Adrenal gland (tissue), 12 donors: ENCODE results near the gene PAEP. TPM values are rescaled to one million over a fixed set of nuclear protein-coding genes. Genes with fewer than 3 reads are reported as not detected.
A peak's percentile ranks its signal among the peaks of the same experiment; 100 is the strongest.

Source experiments
- DNase-seq, 7 donors: peaks; one replicate each; pipeline ENCODE4 v3.0.0-alpha.2; 2019 to 2020
- H3K27ac ChIP-seq, 5 donors: fragments of 200-600 bp; sonication (generic) in 4 of 5; 1 replicate in 3 of 5; 2 replicates in 2 of 5; pipeline versions ENCODE4 v1.5.1 to v1.8.0; 2016 to 2020; ENCODE audit warnings: mild to moderate bottlenecking in 1 of 5
- H3K27me3 ChIP-seq: fragments of 200-600 bp; 2 replicates; pipeline ENCODE4 v1.8.0; 2021
- H3K36me3 ChIP-seq, 2 donors: fragments of 200-600 bp; replicated peaks in 1 of 2; 1 replicate in 1 of 2; 2 replicates in 1 of 2; pipeline versions ENCODE4 v1.5.1 to v1.8.0; 2018 to 2022
- H3K4me1 ChIP-seq, 2 donors: fragments of 200-600 bp; replicated peaks in 1 of 2; 1 replicate in 1 of 2; 2 replicates in 1 of 2; pipeline versions ENCODE4 v1.5.1 to v1.8.0; 2018 to 2021
- H3K4me3 ChIP-seq, 4 donors: fragments of 200-600 bp; sonication (generic) in 3 of 4; one replicate each; pipeline ENCODE4 v1.5.1; 2016 to 2018
- H3K9me3 ChIP-seq, 3 donors: fragments of 200-600 bp; sonication (generic) in 1 of 3; replicated peaks in 1 of 3; 1 replicate in 2 of 3; 2 replicates in 1 of 3; pipeline versions ENCODE4 v1.5.1 to v1.8.0; 2016 to 2021
- POLR2A ChIP-seq, 2 donors: fragments of 450-650 bp; IDR thresholded peaks; one replicate each; pipeline ENCODE4 v1.6.1; 2017; ENCODE audit warnings: antibody characterized with exemption in 2 of 2, mild to moderate bottlenecking in 2 of 2, moderate library complexity in 1 of 2
- WGBS, 4 donors: extraction: QIAGEN DNeasy Blood & Tissue Kit in 2 of 4; methylation state at CpG; one replicate each; pipeline versions ENCODE4 v1.1.5 to v1.1.7; 2013 to 2017; 5-methylcytosine and 5-hydroxymethylcytosine counted together
- intact Hi-C, 2 donors: fragments of 100-400 bp; cut with DNase I; formaldehyde crosslinking; loops; one replicate each; pipeline versions ENCODE4 v1.14.1 to v1.15.0; 2022 to 2023
- polyA plus RNA-seq, 3 donors: library from polyadenylated mRNA; stranded (reverse); fragments of 200-250 nt in 2 of 3; fragments of 350-450 nt in 1 of 3; fragmentation: Illumina TruSeq in 1 of 3; extraction: RNeasy Lipid Tissue Mini Kit (QIAGEN cat#74804) in 1 of 3; gene quantifications; one replicate each; pipeline ENCODE4 v1.2.3, GENCODE V29; 2013 to 2014
- total RNA-seq, 9 donors: library from RNA; depleted of rRNA in 4 of 9; stranded (reverse); fragments of >200 nt in 4 of 9; fragments of 120-200 nt in 1 of 9; fragmentation: NEBNext Ultra II Directional in 1 of 9; extraction: Animal tissue kit (Norgen Biotek cat#: 25700) in 1 of 9; gene quantifications; one replicate each; pipeline versions ENCODE4 v1.1.0 to v1.2.4, GENCODE V29; 2013 to 2023
- TF ChIP-seq, protein P1 (sequence below), 6 experiments: fragments of 450-650 bp in 4 of 6; fragments of 200-600 bp in 2 of 6; sonication (generic) in 1 of 6; IDR thresholded peaks; 1 replicate in 5 of 6; 2 replicates in 1 of 6; pipeline versions ENCODE4 v1.5.1 to v1.8.0; 2016 to 2021; ENCODE audit warnings: antibody characterized with exemption in 6 of 6, mild to moderate bottlenecking in 2 of 6, moderate library complexity in 1 of 6
- donor health status: healthy with polysubstance abuse.
- donor health status: Bipolar disorder and iron deficiency.
- donor health status: DM: yes; HTN: yes; CAD: no.
- donor health status: DM: no; HTN: no; CAD: no.
- donor health status: DM: no; HTN: no; CAD: no.
- donor health status: DM: yes; HTN: yes; CAD: no.

The PAEP gene
- total and polyA plus RNA-seq, 12 donors: 0.17 TPM; not detected in 11

GRCh38 chr9:135519179-135519971 lies 42.2 kb upstream of the PAEP start:
- intact Hi-C loops: no loop called here
- DNase-seq: peak in 1 of 7 donors; percentile 15
- no peaks in the 10 kb centered on the region for H3K4me1 ChIP-seq
- H3K36me3 ChIP-seq: no peaks in the 10 kb centered on the region
- H3K27ac ChIP-seq: no peak overlapping the region
- H3K9me3 ChIP-seq: no peaks in the 10 kb centered on the region
- no peak overlapping the region for H3K4me3 ChIP-seq
- WGBS, 4 donors: 90 to 93% (median 93%) methylated on average over 10 of the region's 10 CpGs
- no peaks in the 10 kb centered on the region for H3K27me3 ChIP-seq
- TF ChIP-seq POLR2A (IDR thresholded peaks at IDR 0.05): no peak
- TF ChIP-seq, protein P1, sequence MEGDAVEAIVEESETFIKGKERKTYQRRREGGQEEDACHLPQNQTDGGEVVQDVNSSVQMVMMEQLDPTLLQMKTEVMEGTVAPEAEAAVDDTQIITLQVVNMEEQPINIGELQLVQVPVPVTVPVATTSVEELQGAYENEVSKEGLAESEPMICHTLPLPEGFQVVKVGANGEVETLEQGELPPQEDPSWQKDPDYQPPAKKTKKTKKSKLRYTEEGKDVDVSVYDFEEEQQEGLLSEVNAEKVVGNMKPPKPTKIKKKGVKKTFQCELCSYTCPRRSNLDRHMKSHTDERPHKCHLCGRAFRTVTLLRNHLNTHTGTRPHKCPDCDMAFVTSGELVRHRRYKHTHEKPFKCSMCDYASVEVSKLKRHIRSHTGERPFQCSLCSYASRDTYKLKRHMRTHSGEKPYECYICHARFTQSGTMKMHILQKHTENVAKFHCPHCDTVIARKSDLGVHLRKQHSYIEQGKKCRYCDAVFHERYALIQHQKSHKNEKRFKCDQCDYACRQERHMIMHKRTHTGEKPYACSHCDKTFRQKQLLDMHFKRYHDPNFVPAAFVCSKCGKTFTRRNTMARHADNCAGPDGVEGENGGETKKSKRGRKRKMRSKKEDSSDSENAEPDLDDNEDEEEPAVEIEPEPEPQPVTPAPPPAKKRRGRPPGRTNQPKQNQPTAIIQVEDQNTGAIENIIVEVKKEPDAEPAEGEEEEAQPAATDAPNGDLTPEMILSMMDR (IDR thresholded peaks at IDR 0.05): no peak

DNA sequence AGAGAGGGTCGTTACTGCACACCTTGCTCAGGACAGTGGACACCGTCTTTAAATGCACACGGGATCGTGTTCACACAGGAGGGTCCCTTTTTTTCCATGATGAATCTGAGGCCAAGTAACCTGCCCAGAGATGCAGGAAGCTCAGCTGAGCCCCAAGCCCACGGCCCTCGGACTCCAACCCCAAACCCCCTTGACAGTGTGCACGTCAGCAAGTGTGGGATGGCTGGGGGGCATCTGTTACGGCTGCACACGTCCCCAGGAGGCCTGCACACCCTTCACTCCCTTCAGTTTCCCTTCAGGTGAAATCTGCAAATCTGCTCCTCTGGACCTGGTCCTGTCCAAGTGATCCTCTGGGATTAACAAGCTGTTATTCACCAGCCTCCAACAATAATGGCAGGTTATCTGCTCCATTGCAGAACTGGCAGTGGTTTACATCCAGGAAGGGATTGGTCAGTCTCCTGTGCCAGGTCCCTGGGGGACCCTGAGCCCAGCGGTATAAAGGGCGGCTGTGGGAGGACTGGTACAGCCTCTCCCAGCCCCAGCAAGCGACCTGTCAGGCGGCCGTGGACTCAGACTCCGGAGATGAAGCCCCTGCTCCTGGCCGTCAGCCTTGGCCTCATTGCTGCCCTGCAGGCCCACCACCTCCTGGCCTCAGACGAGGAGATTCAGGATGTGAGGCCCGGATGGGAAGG lies 40.5 kb upstream of the PAEP start, which contains the start of gene LCN1:
Gene LCN1, plus strand, starts transcription at position 525 of the 692 bp plus-strand sequence. Its CDS starts 58 bp downstream, at position 583.
- WGBS, 4 donors: 85 to 88% (median 87%) methylated on average over 14 to 18 of the region's 18 CpGs
- H3K27ac ChIP-seq: no peak within 1 kb of the TSS
- no peaks in the 10 kb centered on the region for H3K36me3 ChIP-seq
- H3K9me3 ChIP-seq: no peaks in the 10 kb centered on the region
- H3K27me3 ChIP-seq: no peaks in the 10 kb centered on the region
- peak in 2 of 7 donors; percentile 6 to 18 for DNase-seq
- no peaks in the 10 kb centered on the region for H3K4me1 ChIP-seq
- TF ChIP-seq, protein P1 (IDR thresholded peaks at IDR 0.05): no peak
- no peak for TF ChIP-seq POLR2A (IDR thresholded peaks at IDR 0.05)
- H3K4me3 ChIP-seq: no peak within 1 kb of the TSS
- intact Hi-C loops: no loop called here

DNA sequence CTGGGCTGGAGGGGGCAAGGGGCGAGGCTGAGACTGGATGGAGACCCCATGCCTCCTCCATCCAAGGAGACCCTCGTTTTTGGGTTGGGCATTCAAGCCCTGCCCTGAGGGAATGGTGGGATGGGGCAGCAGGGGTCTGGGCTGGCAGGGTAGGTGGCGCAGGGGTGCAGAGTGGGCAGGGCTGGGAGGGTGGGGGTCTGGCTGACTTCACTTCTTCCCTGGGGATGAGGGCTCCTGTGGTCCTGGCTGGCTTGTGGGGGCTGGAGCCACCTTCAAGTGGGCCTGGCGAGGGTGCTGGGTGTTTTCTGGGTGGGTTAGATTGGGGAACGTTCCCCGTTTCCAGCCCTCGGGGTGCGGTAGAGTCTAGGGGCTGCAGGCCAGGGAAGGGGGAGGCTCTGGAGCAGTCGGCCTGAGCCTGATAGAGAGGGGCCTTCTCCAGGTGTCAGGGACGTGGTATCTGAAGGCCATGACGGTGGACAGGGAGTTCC lies 39.9 kb upstream of the PAEP start:
- H3K9me3 ChIP-seq: no peaks in the 10 kb centered on the region
- no peak for TF ChIP-seq POLR2A (IDR thresholded peaks at IDR 0.05)
- TF ChIP-seq, protein P1 (IDR thresholded peaks at IDR 0.05): no peak

DNA sequence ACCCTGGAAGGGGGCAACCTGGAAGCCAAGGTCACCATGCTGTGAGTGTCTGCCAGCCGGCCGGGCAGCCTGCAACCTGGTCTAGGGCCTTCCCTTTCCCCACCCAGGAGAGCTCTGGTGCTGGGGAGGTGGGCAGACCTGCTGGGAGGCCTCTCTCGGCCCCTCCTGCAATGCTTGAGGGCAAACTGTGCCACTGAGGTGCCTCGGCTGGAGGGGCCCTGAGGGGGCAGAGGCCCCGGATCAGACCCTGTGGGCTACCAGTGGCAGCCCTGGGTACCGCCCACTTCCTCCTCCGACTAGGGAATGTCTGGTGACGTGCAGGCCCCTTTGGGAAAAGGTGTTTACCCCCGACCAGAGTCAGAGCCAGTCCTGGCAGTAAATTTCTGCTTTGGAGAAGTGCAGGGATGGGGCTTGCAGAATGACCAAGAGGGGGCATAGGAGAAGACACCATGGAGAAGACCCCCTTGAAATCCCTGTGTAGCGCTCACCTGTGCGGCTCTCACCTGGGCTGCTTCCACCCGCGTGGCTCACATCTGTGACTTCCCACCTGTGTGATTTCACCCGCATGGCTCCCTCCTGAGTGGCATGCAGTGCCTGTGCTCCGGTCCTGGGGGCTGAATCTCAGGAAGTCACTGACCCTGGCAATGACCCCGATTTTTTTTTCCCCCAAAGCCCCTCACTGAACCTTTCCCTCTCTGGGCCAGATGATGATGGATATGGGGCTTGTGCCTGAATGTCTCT lies 39.2 kb upstream of the PAEP start:
- intact Hi-C loops: no loop called here
- no peaks in the 10 kb centered on the region for H3K4me1 ChIP-seq
- H3K36me3 ChIP-seq: no peaks in the 10 kb centered on the region
- WGBS, 4 donors: 75 to 91% (median 79%) methylated on average over 7 to 16 of the region's 16 CpGs
- DNase-seq: peak in 2 of 7 donors; percentile 5 to 23
- H3K27me3 ChIP-seq: no peaks in the 10 kb centered on the region
- no peak overlapping the region for H3K4me3 ChIP-seq
- H3K27ac ChIP-seq: no peak overlapping the region
- no peaks in the 10 kb centered on the region for H3K9me3 ChIP-seq
- TF ChIP-seq, protein P1 (IDR thresholded peaks at IDR 0.05): no peak
- TF ChIP-seq POLR2A (IDR thresholded peaks at IDR 0.05): no peak

More for the DNA sequence above, 39.9 kb upstream of the PAEP start:
- 78 to 100% (median 80%) methylated on average over 3 to 10 of the region's 11 CpGs for WGBS, 4 donors
- Histone ChIP-seq H3K4me1 (no peaks in the 10 kb centered on the region), H3K27ac (no peak overlapping the region), H3K27me3 (no peaks in the 10 kb centered on the region), H3K4me3 (no peak overlapping the region), H3K36me3 (no peaks in the 10 kb centered on the region)
- peak in 2 of 7 donors; percentile 4 to 10 for DNase-seq
- intact Hi-C loops: no loop called here
